ENCODE data around the gene P3H1.

The P3H1 gene

GRCh38 chr1:42797979-42798378 is 31.2 kb upstream of the P3H1 start:
- no peak for DNase-seq (ENCODE audit: extremely low read depth, low read depth)
- no peak overlapping the region for H3K4me3 ChIP-seq (replicated peaks; ENCODE audit: low read depth, low read length)
- TF ChIP-seq, protein P1, sequence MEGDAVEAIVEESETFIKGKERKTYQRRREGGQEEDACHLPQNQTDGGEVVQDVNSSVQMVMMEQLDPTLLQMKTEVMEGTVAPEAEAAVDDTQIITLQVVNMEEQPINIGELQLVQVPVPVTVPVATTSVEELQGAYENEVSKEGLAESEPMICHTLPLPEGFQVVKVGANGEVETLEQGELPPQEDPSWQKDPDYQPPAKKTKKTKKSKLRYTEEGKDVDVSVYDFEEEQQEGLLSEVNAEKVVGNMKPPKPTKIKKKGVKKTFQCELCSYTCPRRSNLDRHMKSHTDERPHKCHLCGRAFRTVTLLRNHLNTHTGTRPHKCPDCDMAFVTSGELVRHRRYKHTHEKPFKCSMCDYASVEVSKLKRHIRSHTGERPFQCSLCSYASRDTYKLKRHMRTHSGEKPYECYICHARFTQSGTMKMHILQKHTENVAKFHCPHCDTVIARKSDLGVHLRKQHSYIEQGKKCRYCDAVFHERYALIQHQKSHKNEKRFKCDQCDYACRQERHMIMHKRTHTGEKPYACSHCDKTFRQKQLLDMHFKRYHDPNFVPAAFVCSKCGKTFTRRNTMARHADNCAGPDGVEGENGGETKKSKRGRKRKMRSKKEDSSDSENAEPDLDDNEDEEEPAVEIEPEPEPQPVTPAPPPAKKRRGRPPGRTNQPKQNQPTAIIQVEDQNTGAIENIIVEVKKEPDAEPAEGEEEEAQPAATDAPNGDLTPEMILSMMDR (IDR thresholded peaks at IDR 0.05; ENCODE audit: low read depth, low read length, missing control alignments): no peak

GRCh38 chr1:42797414-42797813 is 30.6 kb upstream of the P3H1 start:
- DNase-seq (ENCODE audit: extremely low read depth, low read depth): no peak
- TF ChIP-seq, protein P1 (IDR thresholded peaks at IDR 0.05; ENCODE audit: low read depth, low read length, missing control alignments): no peak
- no peak overlapping the region for H3K4me3 ChIP-seq (replicated peaks; ENCODE audit: low read depth, low read length)

DNA sequence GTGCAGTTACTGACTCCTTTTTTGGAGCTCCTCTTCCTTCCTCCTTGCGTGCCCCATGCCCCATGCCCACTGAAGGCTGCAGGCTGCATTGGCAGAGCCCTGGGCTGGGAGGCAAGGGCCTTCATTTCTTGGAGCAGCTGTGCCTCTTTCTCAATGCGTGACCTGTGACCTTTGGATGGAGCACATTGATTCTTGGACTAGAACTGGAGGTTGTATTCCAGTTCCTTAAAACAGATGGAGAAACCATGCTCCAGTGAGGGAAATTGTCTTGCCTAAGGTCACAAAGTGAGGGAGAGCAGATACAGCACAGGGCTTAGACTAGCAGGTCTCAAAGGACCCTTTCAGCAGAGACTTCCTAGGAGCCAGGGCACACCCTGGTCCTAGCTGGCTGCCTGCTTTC is 27.0 kb upstream of the P3H1 start:
- no peak overlapping the region for H3K4me3 ChIP-seq (replicated peaks; ENCODE audit: low read depth, low read length)
- DNase-seq (ENCODE audit: extremely low read depth, low read depth): no peak
- TF ChIP-seq, protein P1 (IDR thresholded peaks at IDR 0.05; ENCODE audit: low read depth, low read length, missing control alignments): no peak

DNA sequence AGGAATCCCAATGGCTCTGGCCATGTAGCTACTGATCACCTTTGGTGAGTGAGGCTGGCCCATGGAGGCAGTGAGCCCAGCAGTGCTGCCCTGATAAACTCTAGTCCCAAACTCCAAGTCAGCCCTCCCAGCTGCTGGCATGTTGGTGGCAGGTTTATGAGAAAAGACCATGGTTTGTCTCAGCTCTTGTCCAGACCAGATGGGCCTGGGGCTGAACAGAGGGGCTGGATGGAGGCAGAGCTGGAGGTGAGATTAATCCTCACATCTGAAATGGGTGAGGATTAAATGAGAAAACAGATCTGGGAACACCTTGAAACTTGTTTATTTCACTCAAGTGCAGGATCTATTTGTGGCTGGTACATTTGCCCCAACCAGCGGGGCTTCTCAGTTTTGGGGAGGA is 21.2 kb upstream of the P3H1 start:
- H3K4me3 ChIP-seq (replicated peaks; ENCODE audit: low read depth, low read length): no peak overlapping the region
- TF ChIP-seq, protein P1 (IDR thresholded peaks at IDR 0.05; ENCODE audit: low read depth, low read length, missing control alignments): no peak
- no peak for DNase-seq (ENCODE audit: extremely low read depth, low read depth)

GRCh38 chr1:42786097-42786496 is 19.3 kb upstream of the P3H1 start:
- no peak for DNase-seq (ENCODE audit: extremely low read depth, low read depth)
- no peak overlapping the region for H3K4me3 ChIP-seq (replicated peaks; ENCODE audit: low read depth, low read length)
- TF ChIP-seq, protein P1 (IDR thresholded peaks at IDR 0.05; ENCODE audit: low read depth, low read length, missing control alignments): no peak

DNA sequence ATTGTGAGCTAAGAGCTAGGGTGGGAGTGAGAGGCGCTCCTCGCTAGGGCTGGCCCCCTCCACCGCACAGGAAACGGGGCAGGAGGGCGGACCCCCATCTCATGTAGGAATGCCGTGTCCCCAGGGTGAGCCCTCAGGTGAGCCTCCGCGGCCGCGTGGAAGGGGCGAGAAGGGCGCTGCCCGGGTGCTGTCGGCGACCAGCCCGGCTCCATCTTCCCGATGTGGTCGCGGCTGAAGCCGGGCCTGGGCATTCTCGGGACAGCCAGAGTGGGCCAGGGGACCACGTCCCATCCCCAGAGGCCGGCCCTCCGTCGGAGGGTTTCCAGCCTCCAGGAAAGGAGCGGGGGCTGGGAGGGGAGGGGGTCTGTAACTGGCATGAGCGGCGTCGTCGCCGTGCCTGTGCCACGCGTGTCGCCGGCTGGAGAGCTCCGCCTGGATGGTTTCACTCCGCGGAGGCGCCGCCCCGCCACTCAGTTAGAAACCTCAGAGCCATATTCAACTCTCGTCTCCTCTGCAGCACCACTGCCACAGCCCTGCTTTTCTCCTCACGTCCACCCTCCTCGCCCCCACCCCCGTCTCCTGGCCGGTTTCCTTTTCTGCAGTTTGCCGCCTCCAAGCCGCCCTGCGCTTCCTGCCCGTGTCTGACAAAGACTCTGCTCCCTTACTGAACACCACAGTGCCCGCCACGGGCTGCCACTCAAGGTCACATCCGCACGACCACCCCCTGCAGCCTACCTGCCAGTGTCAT is 18.3 kb upstream of the P3H1 start, which contains the start of gene TMEM269:
Gene TMEM269, plus strand, starts transcription at position 46 of the 748 bp plus-strand sequence. CDS start 4,903 bp downstream, outside the sequence.
- TF ChIP-seq, protein P1 (IDR thresholded peaks at IDR 0.05; ENCODE audit: low read depth, low read length, missing control alignments): no peak
- no peak for DNase-seq (ENCODE audit: extremely low read depth, low read depth)
- H3K4me3 ChIP-seq (replicated peaks; ENCODE audit: low read depth, low read length): peak within 1 kb of the TSS; percentile 24
